Esophagus squamous epithelium (tissue), 5 donors: ENCODE measurements around the gene TNFRSF4. TPM values are rescaled to one million over a fixed set of nuclear protein-coding genes. Genes with fewer than 3 reads are reported as not detected.

Source experiments
- DNase-seq: peaks from one replicate; lab custom pipeline; 2025; lab: John Stamatoyannopoulos, UW
- H3K27ac ChIP-seq, 4 donors: fragments of 200-600 bp; sonication (generic); one replicate each; pipeline ENCODE4 v1.5.1; 2016 to 2019; ENCODE audit warnings: mild to moderate bottlenecking in 1 of 4
- H3K27me3 ChIP-seq, 4 donors: fragments of 200-600 bp; sonication (generic); 1 replicate in 3 of 4; 2 replicates in 1 of 4; pipeline versions ENCODE4 v1.5.1 to v1.6.0; 2017 to 2021; ENCODE audit warnings: antibody characterized with exemption in 1 of 4
- H3K36me3 ChIP-seq, 3 donors: fragments of 200-600 bp; sonication (generic); one replicate each; pipeline ENCODE4 v1.5.1; 2016 to 2019
- H3K4me1 ChIP-seq, 3 donors: fragments of 200-600 bp; sonication (generic); one replicate each; pipeline ENCODE4 v1.5.1; 2017 to 2019
- H3K4me3 ChIP-seq, 4 donors: fragments of 200-600 bp; sonication (generic); 1 replicate in 3 of 4; 2 replicates in 1 of 4; pipeline ENCODE4 v1.5.1; 2016 to 2019; ENCODE audit warnings: mild to moderate bottlenecking in 2 of 4, moderate library complexity in 1 of 4
- H3K9me3 ChIP-seq, 3 donors: fragments of 200-600 bp; sonication (generic); one replicate each; pipeline ENCODE4 v1.5.1; 2016 to 2019
- POLR2A ChIP-seq, 4 donors: fragments of 450-650 bp; IDR thresholded peaks; one replicate each; pipeline ENCODE4 v1.6.1; 2017; ENCODE audit warnings: antibody characterized with exemption in 4 of 4, mild to moderate bottlenecking in 4 of 4, moderate library complexity in 3 of 4
- WGBS, 2 donors: methylation state at CpG; one replicate each; pipeline ENCODE4 v1.1.5; 2018; 5-methylcytosine and 5-hydroxymethylcytosine counted together
- intact Hi-C: fragments of 100-400 bp; cut with DNase I; formaldehyde crosslinking; loops from one replicate; pipeline ENCODE4 v1.15.0; 2022
- total RNA-seq, 4 donors: library from RNA; depleted of rRNA; stranded (reverse); fragments of >200 nt; gene quantifications; one replicate each; pipeline ENCODE4 v1.1.0, GENCODE V29; 2016
- TF ChIP-seq, protein P1 (sequence below), 6 experiments: fragments of 450-650 bp in 4 of 6; fragments of 200-600 bp in 2 of 6; sonication (generic) in 2 of 6; IDR thresholded peaks; one replicate each; pipeline ENCODE4 v1.5.1; 2016 to 2019; ENCODE audit warnings: antibody characterized with exemption in 6 of 6, mild to moderate bottlenecking in 4 of 6, moderate library complexity in 4 of 6
- donor health status: DM: yes; HTN: yes; CAD: no.

Gene TNFRSF4
- total RNA-seq, 4 donors from 2014 or later = 0.40 to 1.3 (median 0.57) TPM; not detected in 1

DNA sequence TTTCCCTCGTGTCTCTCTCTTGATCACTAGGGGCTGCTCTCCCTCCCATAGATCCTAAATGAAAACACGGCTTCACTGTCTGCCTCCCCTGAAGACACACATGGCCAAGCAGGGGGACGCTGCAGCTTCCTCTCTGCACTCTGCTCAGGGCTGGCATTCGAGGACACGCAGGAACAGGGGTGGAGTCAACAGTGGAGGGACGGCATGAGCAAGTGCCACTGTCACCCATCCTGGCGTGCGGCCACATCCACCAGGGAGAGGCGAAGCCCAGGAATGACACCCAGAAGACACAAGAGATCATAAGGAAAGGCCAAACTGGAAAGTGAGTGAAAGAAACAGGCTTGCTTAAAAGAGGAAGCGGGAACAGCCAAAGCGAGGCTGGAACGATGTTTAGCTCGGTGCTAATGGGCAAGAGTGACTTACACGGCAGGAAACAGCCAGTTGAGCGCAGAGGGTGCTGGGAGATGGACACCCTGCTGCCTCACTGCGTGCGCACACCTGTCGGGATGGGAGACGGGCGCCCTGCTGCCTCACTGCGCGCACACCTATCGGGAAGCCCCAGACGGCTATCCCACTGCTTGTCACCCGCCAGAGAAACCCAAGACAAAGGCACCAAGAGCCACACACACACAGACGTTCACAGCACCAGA lies 46.1 kb upstream of the TNFRSF4 start:
- intact Hi-C loops = no loop called here
- Histone ChIP-seq H3K36me3 (peaks cover 25 to 100% (median 26%) of the 10 kb centered on the region in 3 donors), H3K27ac (no peak overlapping the region), H3K27me3 (no peaks in the 10 kb centered on the region), H3K4me1 (peaks cover 7 to 40% (median 7%) of the 10 kb centered on the region in 3 donors), H3K9me3 (no peaks in the 10 kb centered on the region), H3K4me3 (no peak overlapping the region)
- no peak for DNase-seq
- no peak for TF ChIP-seq POLR2A (IDR thresholded peaks at IDR 0.05)
- TF ChIP-seq, protein P1, sequence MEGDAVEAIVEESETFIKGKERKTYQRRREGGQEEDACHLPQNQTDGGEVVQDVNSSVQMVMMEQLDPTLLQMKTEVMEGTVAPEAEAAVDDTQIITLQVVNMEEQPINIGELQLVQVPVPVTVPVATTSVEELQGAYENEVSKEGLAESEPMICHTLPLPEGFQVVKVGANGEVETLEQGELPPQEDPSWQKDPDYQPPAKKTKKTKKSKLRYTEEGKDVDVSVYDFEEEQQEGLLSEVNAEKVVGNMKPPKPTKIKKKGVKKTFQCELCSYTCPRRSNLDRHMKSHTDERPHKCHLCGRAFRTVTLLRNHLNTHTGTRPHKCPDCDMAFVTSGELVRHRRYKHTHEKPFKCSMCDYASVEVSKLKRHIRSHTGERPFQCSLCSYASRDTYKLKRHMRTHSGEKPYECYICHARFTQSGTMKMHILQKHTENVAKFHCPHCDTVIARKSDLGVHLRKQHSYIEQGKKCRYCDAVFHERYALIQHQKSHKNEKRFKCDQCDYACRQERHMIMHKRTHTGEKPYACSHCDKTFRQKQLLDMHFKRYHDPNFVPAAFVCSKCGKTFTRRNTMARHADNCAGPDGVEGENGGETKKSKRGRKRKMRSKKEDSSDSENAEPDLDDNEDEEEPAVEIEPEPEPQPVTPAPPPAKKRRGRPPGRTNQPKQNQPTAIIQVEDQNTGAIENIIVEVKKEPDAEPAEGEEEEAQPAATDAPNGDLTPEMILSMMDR (IDR thresholded peaks at IDR 0.05) = no peak
- 75 to 86% methylated on average over 18 to 23 of the region's 26 CpGs for WGBS, 2 donors

DNA sequence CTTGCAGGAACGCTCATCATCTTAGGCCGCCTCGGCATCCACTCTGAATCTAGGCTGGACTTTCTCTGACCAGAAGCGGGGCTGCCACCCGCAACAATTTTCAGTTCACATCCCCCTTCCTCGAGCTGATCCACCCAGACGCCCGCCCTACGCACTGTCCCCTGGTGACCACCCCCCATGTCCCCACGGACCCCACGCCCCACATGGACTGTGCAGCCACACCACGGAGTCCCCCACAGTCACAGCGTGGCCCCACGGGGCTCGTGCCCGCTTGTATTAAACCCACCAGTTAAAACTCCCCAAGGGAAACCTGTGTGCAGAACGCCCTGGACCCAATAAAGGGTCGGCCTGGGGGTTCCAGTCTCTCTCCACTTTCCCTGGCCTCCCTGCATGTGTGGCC lies 45.6 kb upstream of the TNFRSF4 start:
- Histone ChIP-seq H3K4me3 (no peak overlapping the region), H3K4me1 (peaks cover 7 to 40% (median 7%) of the 10 kb centered on the region in 3 donors), H3K27ac (no peak overlapping the region), H3K36me3 (peaks cover 20 to 100% (median 31%) of the 10 kb centered on the region in 3 donors), H3K9me3 (no peaks in the 10 kb centered on the region), H3K27me3 (no peaks in the 10 kb centered on the region)
- intact Hi-C loops = no loop called here
- TF ChIP-seq POLR2A (IDR thresholded peaks at IDR 0.05) = no peak
- TF ChIP-seq, protein P1 (IDR thresholded peaks at IDR 0.05) = no peak
- no peak for DNase-seq
- 93 to 95% methylated on average over 5 to 11 of the region's 18 CpGs for WGBS, 2 donors

- H3K27me3 ChIP-seq = no peaks in the 10 kb centered on the region
- no peak overlapping the region for H3K4me3 ChIP-seq
- TF ChIP-seq, protein P1 (IDR thresholded peaks at IDR 0.05) = no peak
- no peak for TF ChIP-seq POLR2A (IDR thresholded peaks at IDR 0.05)
- intact Hi-C loops = no loop called here
- H3K4me1 ChIP-seq = peaks cover 7 to 40% (median 7%) of the 10 kb centered on the region in 3 donors
- WGBS, 2 donors = 58 to 85% methylated on average over 10 to 22 of the region's 22 CpGs
- peaks cover 20 to 100% (median 33%) of the 10 kb centered on the region in 3 donors for H3K36me3 ChIP-seq
- H3K27ac ChIP-seq = no peak overlapping the region
- DNase-seq = no peak
- H3K9me3 ChIP-seq = no peaks in the 10 kb centered on the region
Observed at GRCh38 chr1:1259119-1259488, 45.2 kb upstream of the TNFRSF4 start.

GRCh38 chr1:1256956-1257871 lies 43.3 kb upstream of the TNFRSF4 start:
- peaks cover 9 to 100% (median 26%) of the 10 kb centered on the region in 3 donors for H3K36me3 ChIP-seq
- TF ChIP-seq, protein P1 (IDR thresholded peaks at IDR 0.05) = no peak
- no peaks in the 10 kb centered on the region for H3K9me3 ChIP-seq
- intact Hi-C loops = no loop called here
- no peak for DNase-seq
- no peak overlapping the region for H3K27ac ChIP-seq
- H3K4me3 ChIP-seq = no peak overlapping the region
- no peaks in the 10 kb centered on the region for H3K27me3 ChIP-seq
- peaks cover 7 to 38% (median 7%) of the 10 kb centered on the region in 3 donors for H3K4me1 ChIP-seq
- WGBS, 2 donors = 90 to 96% methylated on average over 15 to 24 of the region's 31 CpGs

DNA sequence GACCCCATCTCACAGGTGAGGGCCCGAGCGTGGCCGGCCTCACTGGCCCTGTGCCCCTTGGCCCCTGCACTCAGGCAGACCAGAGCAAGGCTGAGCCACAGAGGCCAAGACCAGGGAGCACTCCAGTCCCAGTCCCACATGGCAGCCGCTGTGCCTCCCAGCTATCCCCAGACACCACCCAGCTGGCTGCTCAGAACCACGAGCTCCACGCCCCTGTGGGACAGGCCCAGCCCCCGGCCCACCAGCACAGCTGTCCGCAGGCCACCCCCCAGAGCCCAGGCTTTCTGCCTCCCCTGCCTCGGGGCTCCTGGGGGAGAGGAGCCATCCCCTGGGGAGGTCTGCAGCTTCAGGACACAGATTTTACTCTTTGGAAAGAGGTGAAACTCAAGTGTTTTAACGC lies 41.7 kb upstream of the TNFRSF4 start:
- TF ChIP-seq, protein P1 (IDR thresholded peaks at IDR 0.05) = no peak
- no peak for TF ChIP-seq POLR2A (IDR thresholded peaks at IDR 0.05)
- intact Hi-C loops = no loop called here
- Histone ChIP-seq H3K36me3 (peaks cover 6 to 95% (median 19%) of the 10 kb centered on the region in 3 donors), H3K4me1 (peaks cover 9 to 36% (median 13%) of the 10 kb centered on the region in 3 donors), H3K27me3 (no peaks in the 10 kb centered on the region), H3K4me3 (no peak overlapping the region), H3K9me3 (no peaks in the 10 kb centered on the region), H3K27ac (no peak overlapping the region)
- no peak for DNase-seq
- WGBS, 2 donors = 100% methylated on average over 1 of the region's 10 CpGs
